Measurements from ENCODE around the gene E2F6. TPM values are rescaled to one million over a fixed set of nuclear protein-coding genes. Genes with fewer than 3 reads are reported as not detected.

E2F6 gene
- total RNA-seq, 1 experiment from 2014 or later: 21.8 TPM

GRCh38 chr2:11412449-11412810 lies 53.5 kb downstream of the E2F6 start:
- Histone ChIP-seq H3K79me2 (ENCODE audit: insufficient read depth, low read length) (no peaks in the 10 kb centered on the region), H2BK20ac (ENCODE audit: low read depth, low read length, poor library complexity, severe bottlenecking) (no peak overlapping the region), H4K8ac (replicated peaks; ENCODE audit: insufficient read length, low read depth, low read length) (no peak overlapping the region), H3K9ac (ENCODE audit: extremely low read depth, insufficient read length, low read length) (no peak overlapping the region), H3K23ac (ENCODE audit: insufficient read length, low read depth, low read length) (no peak overlapping the region), H3K27ac (ENCODE audit: insufficient read length, low read depth, low read length) (no peak overlapping the region), H3K14ac (ENCODE audit: insufficient read depth, low read length) (no peak overlapping the region), H4K20me1 (ENCODE audit: control insufficient read depth, insufficient read depth, insufficient read length) (no peaks in the 10 kb centered on the region), H3K4me1 (ENCODE audit: insufficient read depth, low read length) (no peaks in the 10 kb centered on the region), H2AK5ac (ENCODE audit: insufficient read length, low read length) (no peak overlapping the region), H3K56ac (ENCODE audit: insufficient read length, low read depth, low read length) (no peak overlapping the region), H3K27me3 (ENCODE audit: insufficient read depth, low read length) (no peaks in the 10 kb centered on the region), H2BK15ac (ENCODE audit: low read depth, low read length) (no peak overlapping the region), H3K4ac (ENCODE audit: low read depth, low read length) (no peak overlapping the region), H2BK12ac (ENCODE audit: insufficient read length, low read depth, low read length) (no peak overlapping the region), H3K4me2 (ENCODE audit: insufficient read depth, insufficient read length, low read length) (no peak overlapping the region), H2BK120ac (ENCODE audit: low read depth, low read length, poor library complexity, severe bottlenecking) (no peak overlapping the region), H4K91ac (ENCODE audit: insufficient read length, low read depth, low read length) (no peak overlapping the region), H2BK5ac (ENCODE audit: insufficient read length, low read length) (no peak overlapping the region), H2AFZ (ENCODE audit: low read length) (no peak overlapping the region), H3K23me2 (ENCODE audit: insufficient read length, low read depth, low read length, poor library complexity, severe bottlenecking) (no peaks in the 10 kb centered on the region), H4K5ac (ENCODE audit: insufficient read length, low read depth, low read length) (no peak overlapping the region), H3T11ph (ENCODE audit: low read length) (no peak overlapping the region), H3K79me1 (ENCODE audit: insufficient read depth, low read depth, low read length, poor library complexity, severe bottlenecking) (no peaks in the 10 kb centered on the region), H3K9me3 (ENCODE audit: control insufficient read depth, low read depth, low read length) (peaks cover 8% of the 10 kb centered on the region), H3K18ac (ENCODE audit: insufficient read length, low read depth, low read length) (no peak overlapping the region)
- Mint-ChIP-seq H3K27ac (no peak overlapping the region), H3K9me3 (peaks cover 14 to 16% of the 10 kb centered on the region in 2 experiments), H3K4me1 (no peaks in the 10 kb centered on the region), H3K4me3 (no peak overlapping the region), H3K36me3 (ENCODE audit: insufficient read depth in 1 of 3, low read depth in 3 of 3) (peaks cover 5 to 11% (median 6%) of the 10 kb centered on the region in 3 experiments), H3K27me3 (ENCODE audit: low read depth) (peaks cover 2% of the 10 kb centered on the region; the same call in 1 of the 2 replicates)
- TF ChIP-seq CTCF (conservative IDR thresholded peaks at IDR 0.05): no peak
- WGBS (ENCODE audit: extremely low coverage, insufficient read length, low lambda C conversion rate): no CpG with 5 or more reads among the region's 5 CpGs
- no peak for DNase-seq

Measured in H9 (cell line).